PC-3 (cell line): ENCODE measurements around the gene KNDC1.

Experiments
- CTCF ChIP-seq: fragments of 300-600 bp; sonication (generic); conservative IDR thresholded peaks from 2 replicates; pipeline ENCODE4 v1.5.1; 2017; ENCODE audit warnings: antibody characterized with exemption, low read depth, mild to moderate bottlenecking, low read length
- EZH2 ChIP-seq: fragments of 300-600 bp; sonication (generic); IDR thresholded peaks from one replicate; pipeline ENCODE4 v1.6.1; 2017; ENCODE audit warnings: antibody characterized with exemption, mild to moderate bottlenecking, low read length; ENCODE audit not compliant: unreplicated experiment

- no peak for TF ChIP-seq EZH2
- no peak for TF ChIP-seq CTCF
Observed at GRCh38 chr10:133249094-133249780, 89.2 kb downstream of the KNDC1 start.
